Mucosa of gallbladder (tissue), 1 donor: Measurements from ENCODE around the gene NCBP2. TPM values are rescaled to one million over a fixed set of nuclear protein-coding genes. Genes with fewer than 3 reads are reported as not detected.

Source experiments
- total RNA-seq: library from RNA; stranded (reverse); gene quantifications from one replicate; pipeline ENCODE4 v1.2.1, GENCODE V29; 2021
- donor health status: DM: no; HTN: no; CAD: no.

The NCBP2 gene
- total RNA-seq, 1 donor from 2014 or later: 48.7 TPM

Other genes starting within 250 kb of the NCBP2 start
- gene CEP19, start 230.3 kb downstream of the NCBP2 start, total RNA-seq: 3.3 TPM
- 21.5 TPM for gene PIGX, start 230.2 kb downstream of the NCBP2 start, total RNA-seq
- 63.4 TPM for gene PAK2, start 202.7 kb downstream of the NCBP2 start, total RNA-seq
- 25.3 TPM for gene SENP5, start 74.6 kb downstream of the NCBP2 start, total RNA-seq
- 7.5 TPM for gene PIGZ, start 26.3 kb upstream of the NCBP2 start, total RNA-seq
- 2.8 TPM for gene MELTF, start 87.3 kb upstream of the NCBP2 start, total RNA-seq